ENCODE measurements around the gene WDR17.

WDR17 gene

GRCh38 chr4:176229645-176230044 lies 164.0 kb downstream of the WDR17 start:
- H3K36me3 Mint-ChIP-seq (ENCODE audit: low read depth): no peaks in the 10 kb centered on the region
- no peak for DNase-seq
- ATAC-seq: no peak
- H3K4me3 Mint-ChIP-seq: no peak overlapping the region
- H3K9me3 Mint-ChIP-seq: no peaks in the 10 kb centered on the region
- H3K27ac Mint-ChIP-seq: no peak overlapping the region
- H3K4me1 Mint-ChIP-seq: no peaks in the 10 kb centered on the region
- H3K27me3 Mint-ChIP-seq: peaks cover 17% of the 10 kb centered on the region

Measured in activated naive CD8-positive, alpha-beta T cell treated with anti-CD3 and anti-CD28 coated beads, Interleukin-2, amount 50 U/mL, for 24 hours (primary cell).